Vein endothelial cell (primary cell): Measurements from ENCODE around the gene PPM1J. TPM values are rescaled to one million over a fixed set of nuclear protein-coding genes. Genes with fewer than 3 reads are reported as not detected.

Experiments
- total RNA-seq: library from RNA; depleted of rRNA; stranded (reverse); fragments of >200 nt; gene quantifications from 2 replicates; pipeline ENCODE4 v1.2.3, GENCODE V29; 2012

PPM1J gene, protein sequence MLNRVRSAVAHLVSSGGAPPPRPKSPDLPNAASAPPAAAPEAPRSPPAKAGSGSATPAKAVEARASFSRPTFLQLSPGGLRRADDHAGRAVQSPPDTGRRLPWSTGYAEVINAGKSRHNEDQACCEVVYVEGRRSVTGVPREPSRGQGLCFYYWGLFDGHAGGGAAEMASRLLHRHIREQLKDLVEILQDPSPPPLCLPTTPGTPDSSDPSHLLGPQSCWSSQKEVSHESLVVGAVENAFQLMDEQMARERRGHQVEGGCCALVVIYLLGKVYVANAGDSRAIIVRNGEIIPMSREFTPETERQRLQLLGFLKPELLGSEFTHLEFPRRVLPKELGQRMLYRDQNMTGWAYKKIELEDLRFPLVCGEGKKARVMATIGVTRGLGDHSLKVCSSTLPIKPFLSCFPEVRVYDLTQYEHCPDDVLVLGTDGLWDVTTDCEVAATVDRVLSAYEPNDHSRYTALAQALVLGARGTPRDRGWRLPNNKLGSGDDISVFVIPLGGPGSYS
- total RNA-seq, result 0.98 and 1.1 TPM in 2 replicates

DNA sequence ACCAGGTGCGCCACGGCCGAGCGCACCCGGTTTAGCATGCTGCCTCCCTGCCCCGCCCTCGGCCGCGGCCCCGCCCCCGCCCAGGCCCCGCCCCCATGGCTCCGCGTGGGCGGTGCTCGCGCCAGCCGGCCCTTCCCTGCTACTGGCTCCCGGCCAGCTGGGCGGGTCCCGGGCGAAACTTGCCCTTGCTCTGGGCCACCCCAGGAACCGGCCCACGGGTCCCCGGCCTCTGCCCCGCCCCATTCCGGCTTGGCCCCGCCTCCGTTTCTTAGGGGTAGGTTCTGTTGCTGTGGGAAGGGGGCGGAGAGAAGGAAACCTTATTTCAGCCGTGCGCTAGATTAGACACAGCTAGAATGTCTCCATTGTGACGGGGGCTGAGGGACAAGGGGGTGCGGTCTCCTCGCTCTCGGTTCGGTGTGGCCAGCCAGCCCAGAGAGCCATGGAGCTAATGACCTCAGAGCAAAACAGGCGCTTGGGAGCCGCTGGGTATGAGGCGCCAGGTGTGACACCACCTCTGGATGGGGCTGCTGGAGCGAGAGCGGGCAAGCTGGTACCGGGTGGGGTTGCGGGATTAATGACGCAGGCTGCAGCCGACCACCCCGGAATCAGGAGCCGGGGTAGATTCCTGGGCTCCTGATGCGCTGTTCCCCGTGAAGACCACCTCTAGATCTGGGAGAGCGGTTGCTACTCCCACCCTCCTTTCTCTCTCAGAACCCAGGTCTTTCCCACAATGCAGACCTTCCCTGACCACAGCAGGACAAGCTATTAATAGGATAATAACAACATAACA, at the start of gene PPM1J:
Gene PPM1J, minus strand, starts transcription at position 69 of the 790 bp plus-strand sequence. Its CDS starts 31 bp downstream, at position 38.

DNA sequence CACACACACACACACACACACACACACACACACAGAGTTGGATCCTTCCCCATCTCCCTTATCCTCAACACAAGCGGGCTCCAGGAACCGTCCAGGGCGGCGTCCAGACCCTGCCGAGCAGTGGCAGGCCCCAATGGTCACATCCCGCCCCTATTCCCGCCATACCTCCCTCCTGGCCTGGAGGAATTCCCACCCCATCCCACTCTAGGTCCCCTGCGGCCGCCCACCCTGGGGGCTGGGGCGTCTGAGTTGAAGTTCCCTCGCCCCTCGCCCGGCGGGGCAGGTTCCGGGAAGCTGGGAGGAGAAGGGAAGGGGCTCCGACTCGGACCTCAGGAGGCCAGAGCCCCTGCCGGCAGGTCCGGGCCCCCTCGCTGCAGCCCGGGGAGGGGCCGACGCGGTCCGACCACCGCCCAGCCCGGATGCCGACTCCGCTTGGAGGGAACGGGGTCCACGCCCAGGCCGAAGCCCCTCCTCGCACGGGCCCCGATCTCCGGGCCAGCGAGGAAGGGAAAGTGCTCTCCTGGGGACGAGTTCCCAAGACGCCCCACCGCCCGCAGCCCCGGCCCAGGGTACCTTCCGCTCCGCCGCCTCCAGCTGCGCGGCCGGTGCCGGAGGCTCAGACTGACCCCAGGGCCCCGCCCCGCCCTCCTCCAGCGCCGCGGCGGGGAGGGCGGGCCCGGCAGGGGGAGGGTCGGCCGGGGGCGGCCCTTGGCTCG, 8.5 kb downstream of the PPM1J start, which contains the start of gene RHOC:
Gene RHOC, minus strand, starts transcription at position 623 of the 716 bp plus-strand sequence. CDS start 3,328 bp downstream, outside the sequence.

DNA sequence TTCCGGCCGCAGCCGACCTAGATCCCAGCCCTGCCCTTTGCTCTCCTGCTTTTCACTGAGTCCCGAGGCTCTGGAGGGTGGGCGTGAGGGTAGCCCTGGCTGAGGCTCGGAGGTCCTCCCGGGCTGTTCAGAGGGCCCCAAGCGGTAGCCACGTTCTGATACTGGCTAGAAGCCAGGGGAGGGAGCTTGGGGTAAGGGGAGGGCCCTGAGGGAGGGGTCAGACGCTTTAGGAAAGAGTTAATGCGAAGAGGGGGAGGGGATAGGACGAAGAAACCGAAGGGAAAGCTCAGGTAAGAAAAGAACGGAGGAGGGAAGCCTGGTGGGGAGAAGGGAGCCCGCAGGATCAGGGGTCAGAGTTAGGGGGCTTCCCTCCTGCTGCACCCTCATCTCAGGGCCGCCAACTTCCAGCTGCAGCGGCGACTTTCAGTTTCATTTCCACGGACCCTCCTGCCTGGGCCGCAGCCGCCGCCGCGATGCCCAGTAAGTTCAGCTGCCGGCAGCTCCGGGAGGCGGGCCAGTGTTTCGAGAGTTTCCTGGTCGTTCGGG, 40.6 kb downstream of the PPM1J start, which contains the start of gene MOV10:
Gene MOV10, plus strand, starts transcription at position 220 of the 546 bp plus-strand sequence. Its CDS starts 254 bp downstream, at position 474.

Other genes starting within 250 kb of the PPM1J start
- gene WNT2B, start 206.4 kb downstream of the PPM1J start, total RNA-seq, result 2.3 and 2.9 TPM in 2 replicates
- gene ST7L, start 96.2 kb downstream of the PPM1J start, total RNA-seq, result 20.2 and 21.9 TPM in 2 replicates
- 188 and 244 TPM in 2 replicates for gene CAPZA1, start 95.5 kb downstream of the PPM1J start, total RNA-seq
- gene MOV10, start 40.7 kb downstream of the PPM1J start, total RNA-seq, result 62.7 and 65.2 TPM in 2 replicates
- gene RHOC, start 8.2 kb downstream of the PPM1J start, total RNA-seq, result 827 and 965 TPM in 2 replicates
- 109 and 126 TPM in 2 replicates for gene SLC16A1, start 240.9 kb upstream of the PPM1J start, total RNA-seq